HG03442 (cell line): ENCODE measurements around the gene RGS7BP.
A peak's percentile ranks its signal among the peaks of the same experiment; 100 is the strongest.
"Not testable (repeated sequence)": the region's sequence is repeated elsewhere in the genome, so short reads cannot be mapped to it uniquely, and the experiment has no call there.

Experiments used
- ATAC-seq: cut with Tn5 transposase; IDR thresholded peaks from one replicate; pipeline ENCODE4 v1.9.1; 2021; ENCODE audit warnings: mild to moderate bottlenecking, moderate library complexity; ENCODE audit not compliant: unreplicated experiment

The RGS7BP gene

DNA sequence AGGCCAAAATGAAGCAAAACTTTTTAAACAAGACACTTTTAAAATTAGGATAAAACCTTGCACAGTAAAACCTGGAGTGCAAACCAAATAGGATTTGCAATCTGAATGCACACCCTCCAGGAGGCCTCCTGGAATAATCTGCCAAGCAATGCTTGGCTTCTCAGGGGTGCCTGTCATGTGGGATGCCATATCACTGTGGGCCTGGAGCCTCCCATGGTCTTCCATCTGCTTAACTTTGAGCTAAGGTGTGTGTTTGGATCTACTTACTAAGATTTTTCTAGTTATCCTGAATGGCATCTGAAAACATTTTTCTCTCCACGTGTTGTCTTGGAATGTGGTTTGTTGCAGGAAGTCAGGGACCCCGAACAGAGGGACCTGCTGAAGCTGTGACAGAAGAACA, 52.1 kb downstream of the RGS7BP start:
- ATAC-seq = no peak

GRCh38 chr5:64558641-64559040, 52.8 kb downstream of the RGS7BP start:
- ATAC-seq = not testable (repeated sequence)

DNA sequence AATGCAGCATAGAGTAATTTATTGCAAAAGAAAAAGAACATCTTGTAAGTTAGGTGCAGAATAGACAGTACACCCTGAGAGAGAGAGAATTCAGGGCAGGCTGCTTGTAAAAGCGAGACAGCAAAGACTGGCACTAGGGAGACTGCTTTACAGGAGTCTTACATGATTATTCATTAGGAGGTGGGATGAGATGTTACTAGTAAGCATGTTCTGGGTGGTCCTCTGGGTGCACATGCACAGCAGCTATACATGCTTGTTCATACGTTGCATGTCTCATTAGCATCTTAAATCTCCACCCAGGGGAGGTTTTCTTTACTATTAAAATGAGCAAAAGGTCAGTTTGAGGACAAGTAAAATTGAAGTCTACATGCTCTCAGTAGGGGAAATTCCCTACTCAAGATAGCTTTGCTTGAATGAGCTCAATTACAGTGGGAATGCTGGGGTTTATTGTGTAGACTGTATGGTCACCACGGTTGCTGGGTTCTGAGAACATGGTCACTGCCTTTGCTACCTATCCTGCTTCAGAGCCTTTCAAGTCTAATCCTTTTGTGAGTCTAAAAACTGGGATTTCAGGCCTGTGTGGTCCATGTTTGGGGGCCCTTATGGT, 60.6 kb downstream of the RGS7BP start:
- ATAC-seq = no peak

GRCh38 chr5:64569858-64570257, 64.0 kb downstream of the RGS7BP start:
- ATAC-seq = no peak

- no peak for ATAC-seq
Observed at GRCh38 chr5:64570395-64570996, 64.7 kb downstream of the RGS7BP start.

- ATAC-seq = no peak
Observed at GRCh38 chr5:64575561-64575960, 69.7 kb downstream of the RGS7BP start.

- no peak for ATAC-seq
Observed at GRCh38 chr5:64576250-64576649, 70.4 kb downstream of the RGS7BP start.

- no peak for ATAC-seq
Observed at GRCh38 chr5:64585646-64586045, 79.8 kb downstream of the RGS7BP start.

GRCh38 chr5:64587370-64587769, 81.6 kb downstream of the RGS7BP start:
- no peak for ATAC-seq

- ATAC-seq = no peak
Observed at GRCh38 chr5:64592730-64593341, 87.0 kb downstream of the RGS7BP start.

DNA sequence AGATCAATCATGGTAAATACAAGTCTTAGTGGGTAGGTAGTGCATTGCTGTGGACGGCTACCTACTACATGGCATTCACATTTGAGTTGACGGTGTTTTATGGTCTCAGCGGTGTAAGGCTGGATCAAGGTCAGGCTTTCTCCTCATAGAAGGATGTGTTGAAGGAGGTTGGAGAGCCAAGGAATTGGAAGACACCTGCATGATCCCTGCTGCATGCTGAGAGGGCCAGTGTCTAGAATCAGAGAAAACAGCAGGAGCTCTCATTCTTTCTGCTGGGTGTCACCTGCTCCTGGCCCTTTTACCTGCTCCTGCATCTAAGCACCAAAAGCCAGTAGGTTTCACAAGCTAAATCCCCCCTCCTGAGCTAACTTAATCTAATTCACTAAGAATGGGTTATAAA, 88.2 kb downstream of the RGS7BP start:
- no peak for ATAC-seq

GRCh38 chr5:64594601-64595000, 88.8 kb downstream of the RGS7BP start:
- no peak for ATAC-seq

DNA sequence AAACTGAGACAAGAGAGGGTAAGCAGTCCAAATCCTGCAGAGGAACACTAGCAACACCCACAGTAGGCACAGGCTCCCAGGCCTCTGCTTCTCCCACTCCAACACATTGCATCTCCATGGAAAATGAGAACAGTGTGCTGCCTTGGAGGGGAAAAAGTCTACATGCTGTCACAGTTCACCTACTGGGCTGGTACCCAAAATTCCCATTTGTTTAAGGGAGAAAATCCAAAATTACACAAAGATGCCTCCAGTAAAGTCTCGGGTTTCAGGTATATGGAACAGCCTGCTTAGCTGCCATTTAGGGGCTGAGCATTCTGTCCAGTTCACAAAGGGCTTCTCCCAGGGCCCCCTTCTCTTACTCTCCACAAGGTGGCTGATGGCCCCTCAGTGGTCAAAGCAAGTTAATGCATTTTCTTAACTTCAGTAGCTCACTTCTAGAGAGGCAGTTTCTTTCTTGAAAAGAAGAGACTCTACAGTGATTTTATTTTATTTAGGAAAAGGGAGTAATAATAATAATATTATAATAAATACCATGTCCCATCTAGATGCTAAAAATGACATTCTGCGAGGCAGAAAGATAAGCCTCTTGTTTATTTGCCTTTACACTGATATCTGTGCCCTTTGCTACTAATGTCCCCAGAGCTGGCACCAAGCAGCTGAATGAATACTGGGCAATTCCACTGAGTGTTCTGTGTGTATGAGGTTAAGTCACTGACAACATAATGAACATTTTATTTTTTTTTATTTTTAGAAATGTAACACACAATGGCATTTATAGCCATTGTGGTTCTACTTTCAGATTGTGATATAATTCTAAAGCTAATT, 89.4 kb downstream of the RGS7BP start:
- ATAC-seq = no peak

- no peak for ATAC-seq
Observed at GRCh38 chr5:64599226-64599625, 93.4 kb downstream of the RGS7BP start.

GRCh38 chr5:64603676-64604075, 97.9 kb downstream of the RGS7BP start:
- ATAC-seq = no peak

DNA sequence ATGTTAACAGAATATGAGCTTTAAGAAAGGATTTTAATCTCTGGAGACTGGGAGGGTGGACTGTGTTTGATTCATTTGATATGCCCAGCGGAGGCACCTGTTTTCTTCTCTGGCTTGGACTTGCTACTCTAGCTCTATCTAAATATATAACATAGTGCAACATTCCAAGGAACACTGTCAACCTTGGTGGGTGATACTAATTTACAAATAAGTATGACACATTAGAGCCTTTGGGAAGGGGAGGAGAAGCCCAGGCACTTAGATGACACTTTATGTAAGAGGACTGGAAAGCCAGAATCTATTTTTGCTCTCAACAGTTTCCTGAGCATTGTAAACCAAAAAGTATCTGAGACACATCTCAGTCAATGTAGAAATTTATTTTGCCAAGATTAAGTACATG, 101.1 kb downstream of the RGS7BP start:
- no peak for ATAC-seq

GRCh38 chr5:64612344-64612961, 106.6 kb downstream of the RGS7BP start:
- peak; percentile 48 for ATAC-seq

- ATAC-seq = peak; percentile 43
Observed at GRCh38 chr5:64615895-64616294, 110.1 kb downstream of the RGS7BP start.

- ATAC-seq = no peak
Observed at GRCh38 chr5:64619609-64620008, 113.8 kb downstream of the RGS7BP start.

GRCh38 chr5:64622991-64623390, 117.2 kb downstream of the RGS7BP start:
- no peak for ATAC-seq

GRCh38 chr5:64625678-64626077, 119.9 kb downstream of the RGS7BP start:
- no peak for ATAC-seq
